ENCODE data around the gene TRA2A. TPM values are rescaled to one million over a fixed set of nuclear protein-coding genes. Genes with fewer than 3 reads are reported as not detected.

TRA2A gene
- total and polyA plus RNA-seq, 2 of the 13 experiments (the other 11 are each of a cell fraction or from before 2014, with no cell fraction given): 39.1 to 41.6 TPM

GRCh38 chr7:23469961-23470250 is 61.9 kb downstream of the TRA2A start:
- TF ChIP-seq ZNF414 (CRISPR knock-in tag; IDR thresholded peaks at IDR 0.05) (peak; percentile 52; the same call in 1 of the 2 replicates), ZNF256 (CRISPR knock-in tag; conservative IDR thresholded peaks at IDR 0.05) (no peak), BRF2 (CRISPR knock-in tag; IDR thresholded peaks at IDR 0.05) (peak; percentile 21; the same call in 1 of the 2 replicates), ZNF160 (CRISPR knock-in tag; IDR thresholded peaks at IDR 0.05) (no peak), ZNF18 (CRISPR knock-in tag; IDR thresholded peaks at IDR 0.05; ENCODE audit: insufficient replicate concordance) (peak; percentile 43), PBX2 (CRISPR knock-in tag; IDR thresholded peaks at IDR 0.05) (no peak)
- DNase-seq (ENCODE audit: low spot score): no peak
- peak overlapping the region; percentile 96 for H3K27ac ChIP-seq (ENCODE audit: extremely low read length, insufficient read depth, low read length)
- peaks cover 9% of the 10 kb centered on the region for H4K20me1 ChIP-seq (ENCODE audit: insufficient read depth, low read length)
- peak overlapping the region; percentile 92 for H3K4me2 ChIP-seq (ENCODE audit: low read depth, low read length)
- in situ Hi-C loops (cut with HindIII; ENCODE audit: extremely low pct_ligation_motif_present, low pct_unique_long_range_greater_than_20kb): no loop called here
- H3K9ac ChIP-seq (ENCODE audit: insufficient read depth, low read depth, low read length): peak overlapping the region; percentile 94
- TSS peak; percentile 71 for BruUV-seq (replicated peaks)
- H3K4me1 ChIP-seq (ENCODE audit: insufficient read depth, low read length): peaks cover 31% of the 10 kb centered on the region
- ChIA-PET CTCF (ENCODE audit: low intra/inter-chr PET ratio, low total read pairs) (no interaction called here), POLR2A (interaction anchor here (0.6 to 1.1 kb wide), 4 partner anchors 61 to 176 kb away, joined by 3 to 4 read pairs (median 3); no protein-coding TSS in a partner anchor)
- no peaks in the 10 kb centered on the region for H3K9me3 ChIP-seq (ENCODE audit: low read length)
- H3K79me2 ChIP-seq (ENCODE audit: insufficient read depth, low read length): peaks cover 76% of the 10 kb centered on the region
- H3K27me3 ChIP-seq (ENCODE audit: control insufficient read depth in 1 of 2, insufficient read depth in 2 of 2, low read length in 2 of 2): no peaks in the 10 kb centered on the region; a peak in 1 of 5 replicates
- intact Hi-C loops (cut with micrococcal nuclease; ENCODE audit: unreplicated experiment): loop anchor here (5.0 to 10.0 kb wide), 2 partner anchors 285 to 458 kb away; partner anchors contain the start of genes HYCC1 and NUP42
- no peak overlapping the region for H2AFZ ChIP-seq (ENCODE audit: low read length)
- no peaks in the 10 kb centered on the region for H3K36me3 ChIP-seq (replicated peaks in 1 of 2; ENCODE audit: control insufficient read depth in 1 of 2, insufficient read depth in 2 of 2, low read length in 2 of 2)
- no peak for FAIRE-seq
- under 1% methylated on average over 18 of the region's 18 CpGs for WGBS (ENCODE audit: low lambda C conversion rate)
- H3K4me3 ChIP-seq (replicated peaks in 1 of 3; ENCODE audit: insufficient read depth in 1 of 3, low read depth in 2 of 3, low read length in 3 of 3): peak overlapping the region; percentile 86 to 93 (median 91)
- ATAC-seq: no peak

Measured in HepG2 (cell line).